Fibroblast of skin of left quadriceps (primary cell): ENCODE results near the gene LYRM4.

Experiments used
- DNase-seq, 2 experiments: peaks; one replicate each; pipeline ENCODE4 v3.0.0-alpha.2; 2013; ENCODE audit warnings: low read depth in 2 of 2

Gene LYRM4

DNA sequence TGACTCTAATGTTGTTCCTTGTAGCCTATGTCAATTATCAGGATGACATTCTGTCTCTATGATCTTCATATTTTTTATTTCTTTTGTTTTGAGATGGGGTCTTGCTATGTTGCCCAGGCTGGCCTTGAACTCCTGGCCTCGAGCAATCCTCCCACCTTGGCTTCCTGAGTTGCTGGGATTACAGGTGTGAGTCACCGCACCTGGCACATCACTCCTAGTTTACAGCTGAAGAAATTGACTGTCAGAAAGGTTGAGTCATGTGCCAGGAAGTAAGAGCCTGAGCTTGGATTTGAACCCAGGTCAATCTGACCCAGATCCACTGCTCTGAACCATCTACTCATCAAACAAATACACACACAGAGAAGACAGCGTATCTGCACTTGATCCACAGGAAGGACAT is 161.2 kb downstream of the LYRM4 start:
- no peak for DNase-seq

DNA sequence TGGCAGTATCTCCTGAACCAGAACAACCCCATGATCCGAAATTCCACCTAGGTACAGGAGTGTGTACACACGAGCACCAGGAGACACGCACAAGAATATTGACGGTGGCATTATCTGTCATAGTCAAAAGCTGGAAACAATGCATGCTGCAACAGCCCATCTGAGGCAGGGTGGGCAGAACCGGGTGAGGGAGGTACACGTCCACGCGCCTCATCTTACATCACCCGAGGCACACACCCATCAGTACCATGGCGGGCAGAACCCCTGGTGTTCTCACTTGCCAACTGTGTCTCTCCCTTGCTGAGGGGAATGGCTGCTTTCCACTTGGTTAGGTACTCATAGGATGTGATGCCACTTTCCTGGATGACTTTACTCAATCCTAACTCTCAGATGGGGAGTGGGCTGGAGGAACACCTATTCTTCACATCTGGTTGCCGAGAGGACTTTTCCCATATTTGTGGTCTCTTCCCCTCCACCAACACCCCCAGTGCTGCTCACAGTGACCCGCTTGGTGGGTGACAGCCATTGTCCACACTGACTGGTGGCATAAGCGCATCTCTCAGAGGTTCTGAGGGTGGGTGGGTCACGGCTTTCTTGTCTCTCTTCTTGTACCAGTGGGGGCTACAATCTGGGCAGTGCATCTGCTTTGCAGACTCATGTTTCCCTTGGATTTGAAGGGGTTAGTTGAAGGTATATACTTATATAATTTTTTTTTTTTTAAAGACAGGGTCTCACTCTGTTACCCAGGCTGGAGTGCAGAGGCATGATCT is 162.1 kb downstream of the LYRM4 start:
- DNase-seq = no peak

GRCh38 chr6:5096482-5096881 is 164.3 kb downstream of the LYRM4 start:
- no peak for DNase-seq

DNA sequence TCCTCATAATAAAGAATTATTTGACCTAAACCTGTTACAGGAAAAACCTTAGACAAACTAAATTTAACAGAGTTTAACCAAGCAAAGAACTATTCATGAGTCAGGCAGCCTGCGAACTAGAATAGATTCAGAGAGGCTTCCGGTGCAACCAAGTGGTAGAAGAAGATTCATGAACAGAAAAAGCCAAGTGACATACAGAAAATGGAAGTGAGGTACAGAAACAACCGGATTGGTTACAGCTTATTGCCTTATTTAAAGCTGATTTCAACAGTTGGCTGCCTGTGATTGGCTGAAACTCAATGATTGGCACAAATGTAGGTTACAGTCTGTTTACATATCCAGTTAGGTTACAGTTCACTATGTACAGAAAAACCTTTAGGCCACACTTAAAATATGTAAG is 165.5 kb downstream of the LYRM4 start:
- DNase-seq = no peak

DNA sequence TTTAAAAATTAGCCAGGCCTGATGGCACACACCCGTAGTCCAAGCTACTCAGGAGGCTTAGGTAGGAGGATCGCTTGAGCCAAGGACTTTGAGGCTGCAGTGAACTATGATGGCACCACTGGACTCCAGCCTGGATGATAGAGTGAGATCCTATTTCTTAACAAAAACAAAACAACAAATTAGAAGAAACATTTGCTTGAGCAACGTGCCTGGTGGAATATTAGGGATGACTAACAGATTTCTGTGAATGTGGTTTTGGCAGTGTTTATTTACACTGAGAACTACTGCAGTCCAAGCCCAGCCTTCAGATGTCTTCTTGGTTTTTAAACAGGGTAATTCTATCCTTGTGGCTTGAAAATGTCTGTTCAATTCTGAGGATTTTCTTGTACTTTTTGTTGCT is 166.4 kb downstream of the LYRM4 start:
- peak; percentile 82 to 83 for DNase-seq

GRCh38 chr6:5093231-5094015 is 167.3 kb downstream of the LYRM4 start:
- DNase-seq = no peak

DNA sequence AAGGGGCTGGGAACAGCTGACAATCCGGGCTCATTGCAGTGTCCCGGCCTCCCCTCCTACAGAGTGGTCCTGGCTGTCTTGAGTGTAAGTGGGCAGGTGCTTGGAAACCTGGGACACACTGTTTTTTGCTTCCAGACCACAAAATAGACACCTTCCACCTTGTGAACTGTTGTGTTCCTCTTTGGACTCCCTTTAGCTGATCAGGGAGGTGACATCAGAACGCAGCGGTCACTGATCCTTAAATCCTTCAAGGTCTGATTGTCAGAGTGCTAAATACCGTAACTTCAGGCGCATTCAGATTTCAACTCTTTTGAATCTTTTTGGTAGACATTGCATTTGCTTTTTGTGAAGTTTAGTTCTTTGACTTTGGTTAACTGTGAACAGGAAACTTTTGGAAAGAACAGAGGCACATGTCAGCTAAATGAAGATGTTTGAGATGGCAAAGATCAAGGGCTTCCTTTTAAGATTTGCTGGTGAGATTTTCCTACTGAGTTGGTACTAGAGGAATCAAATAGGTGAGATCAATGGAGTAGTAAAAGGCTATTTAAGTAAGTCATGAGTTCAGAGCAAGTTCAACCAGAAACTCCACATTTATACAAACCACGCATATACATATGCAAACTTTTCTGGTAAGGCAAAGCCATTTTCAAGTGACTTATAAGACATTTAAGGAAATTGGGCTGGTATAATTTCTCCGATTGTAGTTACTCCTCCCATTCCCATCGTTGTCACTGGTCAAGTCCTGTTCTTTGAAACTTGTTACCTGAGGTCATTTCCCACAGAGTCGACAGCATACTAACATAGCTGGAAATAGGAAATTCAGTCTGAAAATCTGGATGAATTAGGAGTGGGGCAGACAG is 169.3 kb downstream of the LYRM4 start:
- no peak for DNase-seq

- DNase-seq = no peak
Observed at GRCh38 chr6:5090603-5091002, 170.1 kb downstream of the LYRM4 start.

GRCh38 chr6:5089481-5090438 is 171.0 kb downstream of the LYRM4 start:
- no peak for DNase-seq

- no peak for DNase-seq
Observed at GRCh38 chr6:5088780-5089179, 172.0 kb downstream of the LYRM4 start.

GRCh38 chr6:5087389-5087788 is 173.4 kb downstream of the LYRM4 start:
- DNase-seq = no peak

DNA sequence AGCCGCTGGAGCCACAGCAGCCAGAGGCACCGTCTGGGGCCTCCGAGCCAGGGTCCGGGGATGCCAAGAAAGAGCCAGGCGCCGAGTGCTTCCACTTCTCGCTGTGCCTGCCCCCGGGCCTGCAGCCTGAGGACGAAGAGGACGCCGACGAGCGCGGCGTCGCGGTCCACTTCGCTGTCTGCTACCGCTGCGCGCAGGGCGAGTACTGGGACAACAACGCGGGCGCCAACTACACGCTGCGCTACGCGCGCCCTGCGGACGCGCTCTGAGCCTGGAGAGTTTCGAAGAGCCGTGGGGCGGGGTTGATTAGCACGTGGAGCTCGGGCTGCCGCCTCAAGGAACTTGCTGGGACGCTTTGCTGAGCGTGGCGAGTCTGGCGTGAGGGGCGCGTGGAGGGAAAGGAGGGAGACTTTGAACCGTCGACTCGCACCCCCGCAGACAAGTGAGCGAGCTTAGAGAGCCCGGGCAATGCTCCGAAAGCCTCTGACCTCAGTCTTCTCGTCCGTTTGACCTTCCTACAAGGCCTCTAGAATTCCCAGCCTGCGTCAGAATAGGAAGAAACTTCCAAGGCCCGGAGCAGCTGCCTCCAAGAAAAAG is 174.4 kb downstream of the LYRM4 start:
- no peak for DNase-seq

DNA sequence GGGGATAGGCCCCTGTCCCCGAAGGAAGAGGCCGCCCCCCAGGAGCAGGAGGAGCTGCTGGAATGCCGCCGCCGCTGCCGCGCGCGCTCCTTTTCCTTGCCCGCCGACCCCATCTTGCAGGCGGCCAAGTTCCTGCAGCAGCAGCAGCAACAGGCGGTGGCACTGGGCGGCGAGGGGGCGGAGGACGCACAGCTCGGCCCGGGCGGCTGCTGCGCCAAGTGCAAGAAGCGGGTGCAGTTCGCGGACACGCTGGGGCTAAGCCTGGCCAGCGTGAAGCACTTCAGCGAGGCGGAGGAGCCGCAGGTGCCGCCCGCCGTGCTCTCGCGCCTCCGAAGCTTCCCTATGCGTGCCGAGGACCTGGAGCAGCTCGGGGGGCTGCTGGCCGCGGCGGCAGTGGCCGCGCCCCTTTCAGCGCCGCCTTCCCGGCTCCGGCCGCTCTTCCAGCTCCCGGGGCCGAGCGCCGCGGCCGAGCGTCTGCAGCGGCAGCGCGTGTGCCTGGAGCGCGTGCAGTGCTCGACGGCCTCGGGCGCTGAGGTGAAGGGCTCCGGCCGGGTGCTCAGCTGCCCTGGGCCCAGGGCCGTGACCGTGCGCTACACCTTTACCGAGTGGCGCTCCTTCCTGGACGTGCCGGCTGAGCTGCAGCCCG is 175.0 kb downstream of the LYRM4 start:
- no peak for DNase-seq

DNA sequence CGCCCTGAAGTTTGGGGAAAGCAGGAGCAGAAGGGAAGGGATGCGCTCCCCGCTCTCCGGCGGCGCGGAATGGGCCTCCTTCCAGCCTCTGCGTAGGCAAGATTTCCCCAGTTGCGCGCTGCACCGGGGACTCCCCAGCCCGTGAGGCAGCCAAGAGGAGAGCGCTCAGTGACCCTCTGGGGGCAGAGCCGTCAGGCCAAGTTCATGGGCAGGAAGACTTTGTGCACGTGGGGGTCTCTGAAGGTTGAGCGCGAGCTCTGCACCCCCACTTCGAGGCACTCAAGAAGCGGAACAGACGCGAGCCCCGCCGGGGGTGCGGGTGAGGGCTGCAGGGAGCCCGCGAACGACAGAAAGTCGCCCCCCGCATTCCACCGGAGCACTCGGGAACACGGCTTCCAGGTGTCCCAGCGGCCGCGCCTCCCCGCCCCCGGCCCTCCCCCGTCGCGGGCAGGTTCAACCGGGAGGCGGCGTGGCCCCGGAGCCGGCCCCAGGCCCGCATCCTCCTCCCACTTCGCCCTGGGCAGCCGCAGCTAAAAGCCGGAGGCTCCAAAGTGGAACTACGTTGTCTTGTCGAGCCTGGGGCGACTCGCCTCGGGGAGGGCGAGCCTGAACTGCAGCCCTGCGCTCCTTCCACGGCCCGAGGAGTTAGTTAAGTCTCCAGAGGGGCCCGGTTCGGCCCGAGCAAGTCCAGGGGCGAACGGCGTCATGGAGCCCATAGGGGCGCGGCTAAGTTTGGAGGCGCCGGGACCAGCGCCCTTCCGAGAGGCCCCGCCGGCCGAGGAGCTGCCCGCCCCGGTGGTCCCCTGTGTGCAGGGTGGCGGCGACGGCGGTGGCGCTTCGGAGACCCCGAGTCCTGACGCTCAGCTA is 175.7 kb downstream of the LYRM4 start, which contains the start of gene PPP1R3G:
Gene PPP1R3G (plus strand): TSS at position 561 of the 867 bp plus-strand sequence. CDS start 145 bp downstream, at position 706.
- peak in 1 of 2 experiments; percentile 19 for DNase-seq

DNA sequence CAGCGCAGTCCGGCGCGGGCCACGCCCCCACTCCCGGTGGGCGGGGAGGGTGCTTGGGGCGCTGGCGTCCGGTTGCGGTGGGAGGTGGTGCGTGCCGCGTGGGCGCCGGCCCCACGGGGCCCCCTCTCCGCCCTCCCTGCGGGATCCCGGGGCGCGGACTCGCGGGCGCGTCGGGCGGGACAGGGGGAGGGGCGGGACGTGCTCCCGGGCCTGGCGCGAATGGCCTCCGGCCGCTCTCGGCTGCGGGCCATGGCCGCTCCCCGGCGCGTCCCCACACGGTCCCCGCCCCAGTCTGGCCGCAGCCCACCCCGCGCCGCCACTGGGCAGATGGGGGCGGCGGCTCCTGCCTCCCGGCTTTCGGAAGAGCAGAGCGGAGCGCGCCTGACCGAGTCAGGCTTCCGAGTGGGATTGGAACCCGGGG is 176.4 kb downstream of the LYRM4 start:
- DNase-seq = no peak

- no peak for DNase-seq
Observed at GRCh38 chr6:5083813-5084359, 176.9 kb downstream of the LYRM4 start.

DNA sequence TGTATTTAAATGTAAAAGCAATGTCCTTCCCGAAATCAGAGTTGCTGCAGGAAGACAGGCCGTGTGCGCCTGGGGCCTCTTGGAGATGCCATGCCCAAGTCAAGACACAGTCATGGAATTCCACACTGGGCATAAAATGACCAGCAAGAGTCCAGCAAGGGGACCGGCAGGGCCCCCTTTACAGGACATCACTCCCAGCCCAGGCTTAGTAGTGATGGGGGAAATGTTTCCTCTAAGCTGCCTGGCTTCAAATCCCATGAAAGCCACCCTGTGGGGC is 177.5 kb downstream of the LYRM4 start:
- DNase-seq = no peak

DNA sequence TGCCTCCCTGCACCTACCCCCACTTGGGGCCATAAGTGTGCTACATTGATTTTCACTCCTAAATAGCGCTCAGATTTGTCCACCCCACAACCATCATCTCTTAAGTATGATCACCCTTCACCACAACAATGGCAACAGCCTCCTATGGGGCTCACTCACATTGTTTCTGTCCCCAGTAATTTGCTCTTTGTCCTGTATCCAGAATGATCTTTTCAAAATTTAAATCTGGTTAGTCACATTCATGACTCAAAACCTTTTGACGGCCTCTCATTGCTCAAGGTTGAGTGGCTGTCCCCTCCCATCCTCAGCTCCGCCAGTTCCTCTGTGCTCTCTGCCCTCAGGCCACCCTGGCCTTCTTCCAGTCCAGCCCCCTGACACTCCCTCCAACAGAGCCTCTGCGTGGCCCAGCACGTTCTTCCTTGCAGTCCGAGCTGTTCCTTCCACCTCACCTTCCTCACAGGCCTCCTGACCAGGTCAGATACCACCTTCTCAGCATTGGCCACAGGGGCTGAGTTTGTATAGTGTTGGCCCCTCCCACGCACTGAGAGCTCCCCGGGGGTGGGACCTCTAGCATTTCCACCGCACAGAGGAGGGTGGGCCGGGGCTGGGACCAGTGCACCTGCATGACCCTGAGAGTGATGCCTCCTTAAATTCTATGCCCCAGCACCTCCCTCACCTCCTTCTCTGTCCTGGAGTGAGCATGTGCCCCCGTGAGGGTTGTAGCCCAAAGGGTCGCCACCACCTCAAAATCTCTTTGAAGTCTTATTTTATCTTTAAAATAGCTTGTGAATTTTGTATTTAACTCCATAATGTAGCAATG is 178.1 kb downstream of the LYRM4 start:
- peak in 1 of 2 experiments; percentile 13 for DNase-seq
